ENCODE measurements around the gene RCVRN. TPM values are rescaled to one million over a fixed set of nuclear protein-coding genes. Genes with fewer than 3 reads are reported as not detected.

Gene RCVRN
- total and polyA plus RNA-seq, 8 donors = 0.18 to 0.75 TPM; not detected in 6

- intact Hi-C loops (cut with DNase I; ENCODE audit: low total_unique reads) = no loop called here
- Histone ChIP-seq H3K9me3 (peaks cover 0 to 3% (median 0%) of the 10 kb centered on the region in 4 donors), H3K36me3 (no peaks in the 10 kb centered on the region), H3K27ac (no peak overlapping the region), H3K4me1 (no peaks in the 10 kb centered on the region), H3K27me3 (peaks cover 0 to 5% (median 0%) of the 10 kb centered on the region in 3 donors), H3K4me3 (no peak overlapping the region)
- DNase-seq = no peak
- WGBS, 5 donors = 58 to 84% (median 73%) methylated on average over 3 of the region's 3 CpGs
- TF ChIP-seq CTCF (IDR thresholded peaks at IDR 0.05) (no peak), POLR2AphosphoS5 (IDR thresholded peaks at IDR 0.05) (no peak), POLR2A (IDR thresholded peaks at IDR 0.05) (no peak), EP300 (IDR thresholded peaks at IDR 0.05) (no peak)
Observed at GRCh38 chr17:9893411-9894012, 11.6 kb downstream of the RCVRN start.

- Histone ChIP-seq H3K4me1 (no peaks in the 10 kb centered on the region), H3K27ac (no peak overlapping the region), H3K27me3 (peaks cover 0 to 1% (median 0%) of the 10 kb centered on the region in 3 donors), H3K36me3 (no peaks in the 10 kb centered on the region), H3K4me3 (no peak overlapping the region), H3K9me3 (peaks cover 0 to 3% (median 0%) of the 10 kb centered on the region in 4 donors)
- no peak for DNase-seq
- intact Hi-C loops (cut with DNase I; ENCODE audit: low total_unique reads) = no loop called here
- TF ChIP-seq POLR2AphosphoS5 (IDR thresholded peaks at IDR 0.05) = no peak
- peak in 2 of 7 experiments; percentile 24 to 26 for TF ChIP-seq CTCF (IDR thresholded peaks at IDR 0.05)
- WGBS, 5 donors = 12 to 29% (median 22%) methylated on average over 2 of the region's 2 CpGs
Observed at GRCh38 chr17:9890124-9890523, 14.9 kb downstream of the RCVRN start.

GRCh38 chr17:9887508-9887907 is 17.6 kb downstream of the RCVRN start:
- intact Hi-C loops (cut with DNase I; ENCODE audit: low total_unique reads) = no loop called here

GRCh38 chr17:9886141-9886930 is 18.7 kb downstream of the RCVRN start:
- TF ChIP-seq POLR2AphosphoS5 (IDR thresholded peaks at IDR 0.05) (no peak), POLR2A (IDR thresholded peaks at IDR 0.05) (no peak), CTCF (IDR thresholded peaks at IDR 0.05) (no peak), EP300 (IDR thresholded peaks at IDR 0.05) (no peak)
- peaks cover 0 to 29% (median 25%) of the 10 kb centered on the region in 4 donors for H3K9me3 ChIP-seq
- WGBS, 5 donors = 82 to 93% (median 88%) methylated on average over 5 of the region's 5 CpGs
- no peaks in the 10 kb centered on the region for H3K36me3 ChIP-seq
- no peak for DNase-seq
- H3K27me3 ChIP-seq = no peaks in the 10 kb centered on the region
- no peaks in the 10 kb centered on the region for H3K4me1 ChIP-seq
- H3K4me3 ChIP-seq = no peak overlapping the region
- intact Hi-C loops (cut with DNase I; ENCODE audit: low total_unique reads) = no loop called here
- H3K27ac ChIP-seq = no peak overlapping the region

More at GRCh38 chr17:9887508-9887907, 17.6 kb downstream of the RCVRN start:
- H3K27ac ChIP-seq = no peak overlapping the region
- no peaks in the 10 kb centered on the region for H3K4me1 ChIP-seq
- no peaks in the 10 kb centered on the region for H3K27me3 ChIP-seq
- peaks cover 0 to 22% (median 16%) of the 10 kb centered on the region in 4 donors for H3K9me3 ChIP-seq
- no peaks in the 10 kb centered on the region for H3K36me3 ChIP-seq
- no peak for DNase-seq
- TF ChIP-seq CTCF (IDR thresholded peaks at IDR 0.05) (no peak), POLR2AphosphoS5 (IDR thresholded peaks at IDR 0.05) (no peak), EP300 (IDR thresholded peaks at IDR 0.05) (no peak), POLR2A (IDR thresholded peaks at IDR 0.05) (no peak)
- 67 to 81% (median 80%) methylated on average over 8 of the region's 8 CpGs for WGBS, 5 donors
- no peak overlapping the region for H3K4me3 ChIP-seq
